NCI-H1417 (cell line): Measurements from ENCODE around the gene BBS9.

Experiments
- DNase-seq, 3 experiments: peaks; one replicate each; lab custom pipeline; 2025; lab: John Stamatoyannopoulos, UW

The BBS9 gene

DNA sequence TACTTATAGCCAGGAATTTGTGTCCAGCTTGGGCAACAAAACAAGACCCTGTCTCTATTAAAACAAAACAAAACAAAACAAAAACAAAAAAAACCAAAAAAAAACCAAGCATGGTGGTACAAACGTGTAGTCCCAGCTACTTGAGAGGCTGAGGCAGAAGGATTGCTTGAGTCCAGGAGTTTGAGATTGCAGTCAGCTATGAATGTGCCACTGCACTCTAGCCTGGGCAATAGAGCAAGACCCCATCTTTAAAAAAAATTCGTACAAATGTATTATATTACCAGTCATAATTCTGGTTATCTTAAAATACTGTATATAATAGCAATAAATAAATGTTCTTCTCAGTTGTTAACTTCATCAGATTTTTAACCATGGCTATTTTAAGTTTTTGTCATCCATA, 2.3 kb upstream of the BBS9 start:
- DNase-seq: no peak

- no peak for DNase-seq
Measured at GRCh38 chr7:33128631-33128989, 754 bp upstream of the BBS9 start.

DNA sequence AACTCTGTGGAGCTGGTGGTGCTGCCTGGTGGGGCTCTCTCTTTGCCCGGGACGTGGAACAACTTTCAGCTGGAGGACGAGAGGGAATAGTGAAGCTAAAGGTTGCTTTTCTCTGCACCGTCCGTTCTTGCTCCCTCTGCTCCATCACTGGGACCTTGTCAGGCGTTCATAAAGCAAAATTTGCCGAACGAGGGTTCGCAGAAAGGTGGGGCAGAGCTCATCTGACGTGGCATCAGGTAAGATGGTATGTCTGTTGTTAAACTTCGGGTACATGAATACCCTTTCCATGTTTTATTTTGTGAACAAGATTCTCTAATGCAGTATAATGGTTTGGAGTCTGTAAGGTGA, 416 bp downstream of the BBS9 start:
- DNase-seq: no peak

DNA sequence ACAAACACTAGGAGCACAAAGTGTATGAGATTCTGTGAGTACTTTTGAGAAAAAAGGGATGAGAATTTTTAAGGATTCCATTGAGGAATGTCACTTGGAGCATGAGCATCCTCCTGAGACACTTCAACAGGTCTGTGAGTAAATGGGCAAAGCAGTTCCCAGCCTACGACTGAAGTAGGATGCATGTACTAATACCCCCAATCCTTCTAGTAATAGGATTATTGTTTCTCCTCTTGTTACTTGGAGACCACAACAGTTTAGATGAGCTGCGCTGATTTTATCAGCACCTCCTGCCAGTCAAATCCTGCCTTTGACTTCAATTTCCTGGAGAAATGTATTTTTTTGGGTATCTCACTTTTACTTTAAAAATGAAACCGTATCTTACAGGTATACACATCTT, 820 bp downstream of the BBS9 start:
- DNase-seq: peak in 2 of 3 experiments; percentile 52 to 71

- DNase-seq: no peak
Measured at GRCh38 chr7:33137103-33137502, 7.7 kb downstream of the BBS9 start.

GRCh38 chr7:33142585-33142984, 13.2 kb downstream of the BBS9 start:
- no peak for DNase-seq

DNA sequence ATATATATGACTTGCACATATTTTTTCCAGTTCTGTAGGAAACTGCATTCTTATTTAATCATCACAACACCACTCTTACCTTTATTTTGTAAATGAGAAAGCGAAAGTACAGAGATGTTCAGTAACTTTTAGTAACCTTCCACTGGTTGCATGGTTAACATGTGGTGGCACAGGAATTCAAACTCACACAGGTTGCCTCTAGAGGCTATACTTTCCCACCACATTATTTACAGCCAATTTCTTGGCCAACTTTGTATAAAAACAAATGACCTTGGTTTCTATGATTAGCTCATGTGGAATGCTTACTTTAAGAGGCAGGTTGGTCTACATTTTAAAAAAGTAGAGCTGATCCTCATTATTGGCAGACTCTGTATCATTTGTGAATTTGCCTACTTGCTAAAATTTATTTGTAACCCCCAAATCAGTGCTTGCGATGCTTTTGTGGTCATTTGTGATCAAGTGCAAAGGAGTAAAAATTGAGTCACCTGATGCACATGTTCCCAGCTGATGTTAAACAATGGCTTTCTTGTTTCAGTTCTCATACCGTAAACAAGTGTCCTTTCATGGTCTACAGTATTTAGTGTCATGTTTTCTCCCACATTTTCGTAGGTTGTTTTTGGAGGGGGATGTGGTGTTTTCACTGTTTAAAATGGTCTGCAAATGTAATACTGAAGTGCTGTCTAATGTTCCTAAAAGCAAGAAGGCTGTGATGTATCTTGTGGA, 14.8 kb downstream of the BBS9 start:
- no peak for DNase-seq

GRCh38 chr7:33145156-33145555, 15.8 kb downstream of the BBS9 start:
- DNase-seq: no peak

GRCh38 chr7:33152087-33152486, 22.7 kb downstream of the BBS9 start:
- no peak for DNase-seq

DNA sequence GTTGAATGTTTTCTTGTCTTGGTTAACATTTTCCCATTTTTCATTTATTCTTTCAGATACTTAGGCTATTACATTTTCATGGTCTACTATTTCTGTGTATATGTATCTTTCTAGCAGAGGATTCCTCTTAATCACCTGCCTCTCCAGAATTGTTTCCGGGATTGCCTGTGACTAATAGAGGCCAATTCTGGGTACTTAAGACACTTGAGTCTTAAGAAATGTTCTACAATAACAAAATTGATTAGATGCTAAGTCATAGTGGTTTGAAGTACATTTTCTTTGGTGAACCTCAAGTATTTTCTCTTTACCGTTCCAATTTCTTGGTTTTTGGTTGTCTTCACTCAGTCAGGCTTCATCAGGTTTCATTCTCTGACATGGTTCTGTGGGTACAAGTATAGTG, 26.4 kb downstream of the BBS9 start:
- no peak for DNase-seq

- no peak for DNase-seq
Measured at GRCh38 chr7:33156441-33156840, 27.1 kb downstream of the BBS9 start.

- no peak for DNase-seq
Measured at GRCh38 chr7:33157311-33157710, 27.9 kb downstream of the BBS9 start.

DNA sequence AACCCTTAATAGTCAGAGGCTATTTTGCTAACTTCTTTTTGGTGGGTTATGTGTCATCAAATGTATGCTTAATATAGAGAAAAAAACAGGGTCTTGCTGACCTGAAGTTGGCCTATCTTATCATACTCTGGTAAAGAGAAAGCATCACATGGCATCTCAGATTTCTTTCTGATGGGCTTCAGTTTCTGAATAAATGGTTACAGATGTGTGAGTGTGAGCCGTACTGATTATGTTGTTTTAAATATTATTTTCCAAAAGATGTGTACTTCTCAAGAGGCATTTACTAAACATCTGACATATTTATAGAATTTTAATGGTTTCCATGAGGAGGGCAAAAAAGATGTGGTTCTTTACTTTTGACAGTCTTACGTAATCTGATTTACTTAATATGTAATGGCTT, 28.4 kb downstream of the BBS9 start:
- no peak for DNase-seq

GRCh38 chr7:33177876-33178275, 48.5 kb downstream of the BBS9 start:
- no peak for DNase-seq

GRCh38 chr7:33179519-33179918, 50.2 kb downstream of the BBS9 start:
- no peak for DNase-seq

DNA sequence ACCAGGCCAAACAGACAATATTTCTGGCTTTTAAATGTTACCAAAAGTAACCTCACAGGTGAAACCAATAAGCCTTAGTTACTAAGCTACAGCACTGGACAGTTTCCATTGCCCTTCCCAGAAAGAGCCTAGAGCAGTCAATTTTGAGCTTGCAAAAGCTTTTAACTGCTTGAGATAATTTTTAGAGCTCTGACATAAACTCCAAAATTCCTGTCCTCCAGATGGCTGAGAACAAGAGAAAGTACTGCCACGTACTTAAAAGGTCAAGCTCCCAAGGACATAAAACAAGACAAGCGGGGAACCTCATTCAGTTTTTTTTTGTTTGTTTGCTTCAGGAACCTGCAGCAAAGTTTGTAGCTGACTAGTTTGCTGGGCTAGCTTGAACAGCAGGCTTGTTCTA, 54.1 kb downstream of the BBS9 start:
- no peak for DNase-seq

DNA sequence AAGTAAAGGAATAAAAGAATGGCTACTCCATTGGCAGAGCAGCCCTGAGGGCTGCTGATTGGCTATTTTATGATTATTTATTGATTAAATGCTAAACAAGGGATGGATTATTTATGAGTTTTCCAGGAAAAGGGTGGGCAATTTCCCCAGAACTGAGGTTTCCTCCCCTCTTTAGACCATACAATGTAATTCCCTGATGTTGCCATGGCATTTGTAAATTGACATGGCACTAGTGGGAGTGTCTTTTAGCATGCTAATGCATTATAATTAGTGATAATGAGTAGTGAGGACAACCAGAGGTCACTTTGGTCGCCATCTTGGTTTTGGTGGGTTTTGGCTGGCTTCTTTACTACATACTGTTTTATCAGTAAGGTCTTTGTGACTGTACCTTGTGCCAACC, 55.5 kb downstream of the BBS9 start:
- DNase-seq: no peak

- DNase-seq: peak; percentile 6 to 79 (median 24)
Measured at GRCh38 chr7:33185786-33186185, 56.4 kb downstream of the BBS9 start.

DNA sequence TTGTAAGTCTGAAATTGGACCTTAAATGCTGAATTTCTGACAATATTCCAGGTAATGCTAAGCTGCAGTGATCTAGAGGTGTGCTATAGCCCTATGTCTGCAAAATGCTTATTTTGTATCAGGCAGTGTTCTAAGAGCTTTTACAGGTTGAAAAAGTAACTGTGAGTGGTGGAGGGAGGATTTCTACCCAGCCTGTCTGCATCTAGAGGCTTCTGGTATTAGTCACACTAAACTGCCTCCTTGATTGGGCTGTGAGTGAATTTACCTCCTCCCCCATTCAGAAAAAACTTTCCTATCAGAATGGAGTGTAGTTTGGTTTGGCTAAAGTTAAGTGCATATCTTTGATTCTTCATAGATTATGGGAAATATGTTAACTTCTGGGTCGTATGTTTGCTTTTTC, 56.8 kb downstream of the BBS9 start:
- DNase-seq: no peak

DNA sequence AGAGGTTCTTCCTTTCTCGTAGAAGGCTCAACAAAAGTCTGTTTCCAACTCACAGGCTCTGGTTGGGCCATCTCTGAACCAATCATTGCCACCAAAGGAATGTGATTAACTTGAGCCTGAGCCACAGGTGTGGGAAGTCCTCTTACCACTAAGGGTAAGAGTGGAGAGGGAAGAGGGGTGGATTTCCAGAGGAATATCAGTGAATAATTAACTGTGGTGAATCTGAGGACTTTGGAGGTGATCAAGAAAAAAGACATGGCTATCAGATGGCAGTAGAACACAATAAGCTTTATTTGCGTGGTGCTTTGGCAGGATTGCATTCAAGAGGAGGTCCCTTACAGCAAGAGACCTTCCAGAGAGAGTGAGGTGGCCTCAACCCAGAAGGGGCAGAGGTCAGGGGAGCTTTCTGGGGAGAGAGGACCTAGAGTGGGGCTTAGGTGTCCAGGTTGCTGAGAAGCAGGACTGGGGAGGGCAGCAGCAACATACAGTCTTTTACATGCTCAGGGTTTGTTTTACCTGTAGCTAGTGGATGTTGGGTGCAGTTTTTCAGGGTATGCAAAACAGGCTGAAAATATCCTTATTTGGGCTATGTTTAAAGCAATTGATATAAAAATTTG, 61.4 kb downstream of the BBS9 start:
- DNase-seq: no peak

DNA sequence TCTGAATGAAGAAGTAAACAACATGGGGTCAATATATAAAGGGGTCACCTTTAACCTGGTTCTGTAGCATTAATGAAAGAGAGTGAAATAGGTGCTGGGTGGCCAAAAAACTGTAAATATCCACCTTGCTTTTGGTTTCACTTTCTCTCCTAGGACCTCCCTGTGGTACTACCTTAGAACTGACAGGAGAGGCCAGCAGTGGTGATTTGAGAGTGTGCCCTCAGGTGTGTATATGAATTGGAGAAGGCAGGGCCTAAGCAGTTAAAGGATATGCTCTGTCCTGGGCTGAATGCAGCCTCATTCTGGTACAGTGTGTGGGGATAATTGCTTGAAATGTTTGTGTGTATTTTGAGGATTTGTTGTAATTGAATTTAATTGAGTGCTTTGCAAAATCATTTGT, 62.0 kb downstream of the BBS9 start:
- DNase-seq: peak in 1 of 3 experiments; percentile 7

GRCh38 chr7:33192695-33193291, 63.4 kb downstream of the BBS9 start:
- no peak for DNase-seq

GRCh38 chr7:33193308-33193864, 64.0 kb downstream of the BBS9 start:
- DNase-seq: no peak
